Measurements from ENCODE around the gene RAD51B. TPM values are rescaled to one million over a fixed set of nuclear protein-coding genes. Genes with fewer than 3 reads are reported as not detected.

The RAD51B gene
- total and polyA plus RNA-seq, 9 of the 15 experiments (the other 6 are each of a cell fraction or from before 2014, with no cell fraction given): 8.5 to 17.3 (median 11.3) TPM

DNA sequence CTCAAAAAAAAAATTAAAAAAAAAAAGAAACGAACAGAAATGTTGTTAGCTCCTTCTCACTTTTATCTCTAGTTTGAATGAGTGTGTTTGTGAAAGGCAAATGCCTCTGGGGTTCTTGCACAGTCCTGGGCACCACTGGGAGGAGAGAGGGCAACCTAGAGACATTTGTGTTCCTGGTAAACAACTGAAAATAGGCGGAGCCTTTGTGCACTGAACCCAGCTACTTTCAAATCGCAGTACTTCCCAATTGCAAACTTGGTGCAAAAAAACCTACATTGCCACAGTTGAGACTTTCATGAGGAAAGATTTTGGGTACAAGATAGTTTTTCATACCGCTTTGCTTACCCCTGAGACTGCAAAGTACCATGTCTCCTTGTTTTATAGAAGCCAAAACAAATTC lies 543.3 kb downstream of the RAD51B start:
- no peak overlapping the region for H3K4me2 ChIP-seq (ENCODE audit: insufficient read depth, low read length)
- no peak for TF ChIP-seq FUS (optimal IDR thresholded peaks at IDR 0.05; ENCODE audit: low read depth, low read length)
- TF ChIP-seq ZNF707 (CRISPR knock-in tag; conservative IDR thresholded peaks at IDR 0.05): no peak
- no peak for TF ChIP-seq TAF7 (tag; IDR thresholded peaks at IDR 0.05)
- TF ChIP-seq FOXK2 (conservative IDR thresholded peaks at IDR 0.05 in 1 of 2, IDR thresholded peaks at IDR 0.05 in 1 of 2; ENCODE audit: low read depth in 2 of 2): no peak
- no peak for TF ChIP-seq SMARCC2 (IDR thresholded peaks at IDR 0.05; ENCODE audit: low read depth)
- TF ChIP-seq, protein P1, sequence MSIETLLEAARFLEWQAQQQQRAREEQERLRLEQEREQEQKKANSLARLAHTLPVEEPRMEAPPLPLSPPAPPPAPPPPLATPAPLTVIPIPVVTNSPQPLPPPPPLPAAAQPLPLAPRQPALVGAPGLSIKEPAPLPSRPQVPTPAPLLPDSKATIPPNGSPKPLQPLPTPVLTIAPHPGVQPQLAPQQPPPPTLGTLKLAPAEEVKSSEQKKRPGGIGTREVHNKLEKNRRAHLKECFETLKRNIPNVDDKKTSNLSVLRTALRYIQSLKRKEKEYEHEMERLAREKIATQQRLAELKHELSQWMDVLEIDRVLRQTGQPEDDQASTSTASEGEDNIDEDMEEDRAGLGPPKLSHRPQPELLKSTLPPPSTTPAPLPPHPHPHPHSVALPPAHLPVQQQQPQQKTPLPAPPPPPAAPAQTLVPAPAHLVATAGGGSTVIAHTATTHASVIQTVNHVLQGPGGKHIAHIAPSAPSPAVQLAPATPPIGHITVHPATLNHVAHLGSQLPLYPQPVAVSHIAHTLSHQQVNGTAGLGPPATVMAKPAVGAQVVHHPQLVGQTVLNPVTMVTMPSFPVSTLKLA (conservative IDR thresholded peaks at IDR 0.05): no peak
- no peak for TF ChIP-seq MTA1 (IDR thresholded peaks at IDR 0.05; ENCODE audit: borderline replicate concordance)
- no peak for TF ChIP-seq HDAC8 (tag; IDR thresholded peaks at IDR 0.05)
- TF ChIP-seq ZC3H11A (IDR thresholded peaks at IDR 0.05; ENCODE audit: low read depth, low read length): no peak
- no peak for TF ChIP-seq ZNF146 (CRISPR knock-in tag; IDR thresholded peaks at IDR 0.05; ENCODE audit: unreplicated experiment)
- TF ChIP-seq CAMTA2 (CRISPR knock-in tag; conservative IDR thresholded peaks at IDR 0.05): no peak
- TF ChIP-seq ETV5 (CRISPR knock-in tag; IDR thresholded peaks at IDR 0.05; ENCODE audit: low read depth): no peak
- no peak for TF ChIP-seq CHD4 (IDR thresholded peaks at IDR 0.05; ENCODE audit: insufficient read depth, insufficient replicate concordance, low read depth, low read length, poor library complexity, severe bottlenecking)
- TF ChIP-seq, protein P2, sequence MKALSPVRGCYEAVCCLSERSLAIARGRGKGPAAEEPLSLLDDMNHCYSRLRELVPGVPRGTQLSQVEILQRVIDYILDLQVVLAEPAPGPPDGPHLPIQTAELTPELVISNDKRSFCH (CRISPR knock-in tag; IDR thresholded peaks at IDR 0.05): no peak
- TF ChIP-seq, protein P2 (tag; IDR thresholded peaks at IDR 0.05): no peak
- TF ChIP-seq ATF7 (IDR thresholded peaks at IDR 0.05): no peak
- TF ChIP-seq TOE1 (IDR thresholded peaks at IDR 0.05; ENCODE audit: borderline replicate concordance): no peak
- no peak for TF ChIP-seq TOE1 (CRISPR knock-in tag; IDR thresholded peaks at IDR 0.05; ENCODE audit: borderline replicate concordance, low read depth)
- TF ChIP-seq COPS2 (conservative IDR thresholded peaks at IDR 0.05): no peak
- no peak for TF ChIP-seq ZNF354B (CRISPR knock-in tag; IDR thresholded peaks at IDR 0.05)
- TF ChIP-seq HNRNPH1 (optimal IDR thresholded peaks at IDR 0.05; ENCODE audit: low read depth, low read length): no peak
- TF ChIP-seq MCM3 (IDR thresholded peaks at IDR 0.05): no peak
- no peaks in the 10 kb centered on the region for H3K27me3 ChIP-seq (ENCODE audit: control insufficient read depth in 2 of 2, insufficient read depth in 2 of 2, low read length in 2 of 2)
- no peak overlapping the region for H3K4me3 ChIP-seq
- in situ Hi-C loops (cut with MboI): no loop called here
- FAIRE-seq: no peak
- H3K36me3 ChIP-seq (ENCODE audit: control insufficient read depth, insufficient read depth, low read length): no peaks in the 10 kb centered on the region
- H4K20me1 ChIP-seq (replicated peaks; ENCODE audit: control insufficient read depth, insufficient read depth, low read length): no peaks in the 10 kb centered on the region
- no TSS peak for BruUV-seq (replicated peaks)
- no peaks in the 10 kb centered on the region for H3K9me3 ChIP-seq (replicated peaks; ENCODE audit: control insufficient read depth, insufficient read depth, low read depth, low read length)
- peaks cover 0 to 4% of the 10 kb centered on the region in 2 experiments; a peak in 2 of 5 replicates for H3K4me1 ChIP-seq (replicated peaks in 1 of 2; ENCODE audit: control insufficient read depth in 2 of 2, insufficient read depth in 2 of 2, low read length in 2 of 2)
- H2AFZ ChIP-seq (ENCODE audit: low read depth, low read length): no peak overlapping the region
- no peak for DNase-seq (ENCODE audit: extremely low read depth in 1 of 4, low spot score in 3 of 4)
- no peak for ATAC-seq
- intact Hi-C loops (cut with micrococcal nuclease): no loop called here
- H3K9me1 ChIP-seq (ENCODE audit: control insufficient read depth, insufficient read depth, low read length): no peaks in the 10 kb centered on the region
- POLR2A ChIA-PET: no interaction called here
- no peaks in the 10 kb centered on the region for H3K79me2 ChIP-seq (ENCODE audit: control insufficient read depth, insufficient read depth, low read length)
- WGBS (ENCODE audit: insufficient coverage, low coverage, missing lambda C conversion rate): 44% methylated on average over 4 of the region's 4 CpGs
- H3K27ac ChIP-seq (ENCODE audit: extremely low read depth, low read depth, low read length): no peak overlapping the region
- H3K9ac ChIP-seq (ENCODE audit: insufficient read depth in 1 of 2, low read depth in 2 of 2, low read length in 2 of 2): no peak overlapping the region
- CTCF ChIA-PET (ENCODE audit: low intra/inter-chr PET ratio): no interaction called here

All from K562 (cell line).